ENCODE measurements around the gene ENTPD3.
A peak's percentile ranks its signal among the peaks of the same experiment; 100 is the strongest.

ENTPD3 gene

DNA sequence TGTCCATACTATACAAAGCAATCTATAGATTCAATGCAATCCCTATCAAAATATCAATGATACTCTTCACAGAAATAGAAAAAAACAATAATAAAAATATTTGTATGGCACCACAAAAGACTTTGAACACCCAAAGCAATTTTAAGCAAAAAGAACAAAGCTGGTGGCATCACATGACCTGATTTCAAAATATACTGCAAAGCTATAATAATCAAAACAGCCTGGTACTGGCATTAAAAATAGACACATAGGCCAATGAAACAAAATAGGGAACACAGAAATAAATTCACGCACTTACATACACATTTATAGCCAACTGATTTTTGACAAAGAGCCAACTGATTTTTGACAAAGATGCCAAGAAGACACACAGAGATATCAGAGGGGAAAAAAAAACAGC is 9.2 kb upstream of the ENTPD3 start:
- no peak overlapping the region for H3K27ac ChIP-seq (ENCODE audit: low read depth, low read length)
- no peaks in the 10 kb centered on the region for H3K27me3 ChIP-seq (ENCODE audit: control insufficient read depth, insufficient read depth, low read length)
- no peak overlapping the region for H3K4me3 ChIP-seq (ENCODE audit: low read depth, low read length)
- no peaks in the 10 kb centered on the region for H3K9me3 ChIP-seq (ENCODE audit: control insufficient read depth, insufficient read depth, low read length)
- no peaks in the 10 kb centered on the region for H3K4me1 ChIP-seq (ENCODE audit: control insufficient read depth, insufficient read depth, low read length)
- H3K36me3 ChIP-seq (ENCODE audit: control insufficient read depth, insufficient read depth, low read length) = no peaks in the 10 kb centered on the region
- no peak overlapping the region for H3K9ac ChIP-seq (ENCODE audit: low read depth, low read length)

- Histone ChIP-seq H3K36me3 (ENCODE audit: control insufficient read depth, insufficient read depth, low read length) (no peaks in the 10 kb centered on the region), H3K27me3 (ENCODE audit: control insufficient read depth, insufficient read depth, low read length) (no peaks in the 10 kb centered on the region), H3K27ac (ENCODE audit: low read depth, low read length) (no peak overlapping the region), H3K9ac (ENCODE audit: low read depth, low read length) (no peak overlapping the region), H3K4me1 (ENCODE audit: control insufficient read depth, insufficient read depth, low read length) (no peaks in the 10 kb centered on the region), H3K9me3 (ENCODE audit: control insufficient read depth, insufficient read depth, low read length) (no peaks in the 10 kb centered on the region), H3K4me3 (ENCODE audit: low read depth, low read length) (no peak overlapping the region)
Observed at GRCh38 chr3:40379674-40380306, 7.2 kb upstream of the ENTPD3 start.

GRCh38 chr3:40381904-40382616 is 4.9 kb upstream of the ENTPD3 start:
- H3K27ac ChIP-seq (ENCODE audit: low read depth, low read length) = no peak overlapping the region
- peaks cover 8% of the 10 kb centered on the region for H3K27me3 ChIP-seq (ENCODE audit: control insufficient read depth, insufficient read depth, low read length)
- no peaks in the 10 kb centered on the region for H3K9me3 ChIP-seq (ENCODE audit: control insufficient read depth, insufficient read depth, low read length)
- 0 out of 2 replicates have a peak, but pooled peaks cover 5% of the 10 kb centered on the region for H3K4me1 ChIP-seq (ENCODE audit: control insufficient read depth, insufficient read depth, low read length)
- H3K9ac ChIP-seq (ENCODE audit: low read depth, low read length) = no peak overlapping the region
- H3K36me3 ChIP-seq (ENCODE audit: control insufficient read depth, insufficient read depth, low read length) = no peaks in the 10 kb centered on the region
- H3K4me3 ChIP-seq (ENCODE audit: low read depth, low read length) = no peak overlapping the region

- Histone ChIP-seq H3K4me1 (ENCODE audit: control insufficient read depth, insufficient read depth, low read length) (peaks cover 7% of the 10 kb centered on the region; the same call in 1 of the 2 replicates), H3K4me3 (ENCODE audit: low read depth, low read length) (no peak overlapping the region), H3K36me3 (ENCODE audit: control insufficient read depth, insufficient read depth, low read length) (no peaks in the 10 kb centered on the region), H3K27me3 (ENCODE audit: control insufficient read depth, insufficient read depth, low read length) (peaks cover 13% of the 10 kb centered on the region), H3K9me3 (ENCODE audit: control insufficient read depth, insufficient read depth, low read length) (no peaks in the 10 kb centered on the region), H3K9ac (ENCODE audit: low read depth, low read length) (no peak overlapping the region), H3K27ac (ENCODE audit: low read depth, low read length) (no peak overlapping the region)
Observed at GRCh38 chr3:40382617-40382979, 4.4 kb upstream of the ENTPD3 start.

- Histone ChIP-seq H3K9ac (ENCODE audit: low read depth, low read length) (no peak overlapping the region), H3K4me3 (ENCODE audit: low read depth, low read length) (no peak overlapping the region), H3K27me3 (ENCODE audit: control insufficient read depth, insufficient read depth, low read length) (peaks cover 37% of the 10 kb centered on the region), H3K36me3 (ENCODE audit: control insufficient read depth, insufficient read depth, low read length) (no peaks in the 10 kb centered on the region), H3K27ac (ENCODE audit: low read depth, low read length) (no peak overlapping the region), H3K4me1 (ENCODE audit: control insufficient read depth, insufficient read depth, low read length) (peaks cover 13% of the 10 kb centered on the region; the same call in 1 of the 2 replicates), H3K9me3 (ENCODE audit: control insufficient read depth, insufficient read depth, low read length) (no peaks in the 10 kb centered on the region)
Observed at GRCh38 chr3:40386213-40386612, 771 bp upstream of the ENTPD3 start.

GRCh38 chr3:40387895-40388254 is 891 bp downstream of the ENTPD3 start:
- Histone ChIP-seq H3K4me3 (ENCODE audit: low read depth, low read length) (0 out of 2 replicates have a peak overlapping the region, but pooled peaks have one; percentile 69), H3K9ac (ENCODE audit: low read depth, low read length) (no peak overlapping the region), H3K27me3 (ENCODE audit: control insufficient read depth, insufficient read depth, low read length) (peaks cover 37% of the 10 kb centered on the region), H3K4me1 (ENCODE audit: control insufficient read depth, insufficient read depth, low read length) (peaks cover 13% of the 10 kb centered on the region; the same call in 1 of the 2 replicates), H3K9me3 (ENCODE audit: control insufficient read depth, insufficient read depth, low read length) (no peaks in the 10 kb centered on the region), H3K36me3 (ENCODE audit: control insufficient read depth, insufficient read depth, low read length) (no peaks in the 10 kb centered on the region), H3K27ac (ENCODE audit: low read depth, low read length) (no peak overlapping the region)

- no peak overlapping the region for H3K27ac ChIP-seq (ENCODE audit: low read depth, low read length)
- no peak overlapping the region for H3K4me3 ChIP-seq (ENCODE audit: low read depth, low read length)
- no peaks in the 10 kb centered on the region for H3K36me3 ChIP-seq (ENCODE audit: control insufficient read depth, insufficient read depth, low read length)
- H3K9me3 ChIP-seq (ENCODE audit: control insufficient read depth, insufficient read depth, low read length) = no peaks in the 10 kb centered on the region
- H3K4me1 ChIP-seq (ENCODE audit: control insufficient read depth, insufficient read depth, low read length) = no peaks in the 10 kb centered on the region
- no peaks in the 10 kb centered on the region for H3K27me3 ChIP-seq (ENCODE audit: control insufficient read depth, insufficient read depth, low read length)
- no peak overlapping the region for H3K9ac ChIP-seq (ENCODE audit: low read depth, low read length)
Observed at GRCh38 chr3:40396406-40396805, 9.4 kb downstream of the ENTPD3 start.

DNA sequence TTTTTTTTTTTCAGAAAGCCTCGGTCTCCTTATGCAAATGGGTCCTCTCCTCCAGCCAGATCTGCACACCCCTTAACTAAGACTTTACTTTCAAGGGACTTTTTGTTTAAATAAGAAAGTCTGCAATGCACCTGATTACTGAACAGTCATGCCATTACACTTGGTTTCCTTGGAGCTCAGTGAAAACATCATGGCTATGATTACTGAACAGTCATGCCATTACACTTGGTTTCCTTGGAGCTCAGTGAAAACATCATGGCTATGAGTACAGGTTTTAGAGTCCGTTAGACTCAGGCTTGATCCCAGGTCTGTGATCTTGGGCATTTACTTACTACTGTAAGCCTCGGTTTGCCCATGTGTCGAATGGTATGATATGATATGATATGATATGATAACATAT is 10.1 kb downstream of the ENTPD3 start:
- Histone ChIP-seq H3K27ac (ENCODE audit: low read depth, low read length) (no peak overlapping the region), H3K9ac (ENCODE audit: low read depth, low read length) (no peak overlapping the region), H3K4me1 (ENCODE audit: control insufficient read depth, insufficient read depth, low read length) (no peaks in the 10 kb centered on the region), H3K9me3 (ENCODE audit: control insufficient read depth, insufficient read depth, low read length) (no peaks in the 10 kb centered on the region), H3K4me3 (ENCODE audit: low read depth, low read length) (no peak overlapping the region), H3K36me3 (ENCODE audit: control insufficient read depth, insufficient read depth, low read length) (no peaks in the 10 kb centered on the region), H3K27me3 (ENCODE audit: control insufficient read depth, insufficient read depth, low read length) (no peaks in the 10 kb centered on the region)

DNA sequence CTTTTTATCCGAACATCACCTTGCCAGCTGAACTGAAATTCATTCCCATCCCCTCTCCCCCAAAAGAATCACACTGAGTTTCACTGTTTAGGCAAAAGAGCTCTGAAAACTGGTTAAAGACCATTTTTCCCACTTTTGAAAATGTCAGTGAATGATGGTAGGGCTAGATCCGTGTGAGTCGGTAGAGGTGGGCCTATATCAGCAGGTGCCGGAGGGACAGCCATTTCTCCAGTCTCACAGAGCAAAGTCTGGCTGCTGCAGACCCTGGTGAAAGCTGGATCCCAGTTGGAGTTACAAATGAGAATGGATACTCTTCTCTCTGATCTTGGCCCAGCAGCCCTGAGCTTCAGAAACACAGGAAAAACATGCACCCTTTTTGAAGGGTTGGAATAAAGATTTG is 10.9 kb downstream of the ENTPD3 start:
- Histone ChIP-seq H3K4me1 (ENCODE audit: control insufficient read depth, insufficient read depth, low read length) (no peaks in the 10 kb centered on the region), H3K27me3 (ENCODE audit: control insufficient read depth, insufficient read depth, low read length) (no peaks in the 10 kb centered on the region), H3K4me3 (ENCODE audit: low read depth, low read length) (no peak overlapping the region), H3K36me3 (ENCODE audit: control insufficient read depth, insufficient read depth, low read length) (no peaks in the 10 kb centered on the region), H3K9ac (ENCODE audit: low read depth, low read length) (no peak overlapping the region), H3K9me3 (ENCODE audit: control insufficient read depth, insufficient read depth, low read length) (no peaks in the 10 kb centered on the region), H3K27ac (ENCODE audit: low read depth, low read length) (no peak overlapping the region)

GRCh38 chr3:40398346-40398745 is 11.4 kb downstream of the ENTPD3 start:
- H3K27ac ChIP-seq (ENCODE audit: low read depth, low read length) = no peak overlapping the region
- no peaks in the 10 kb centered on the region for H3K36me3 ChIP-seq (ENCODE audit: control insufficient read depth, insufficient read depth, low read length)
- no peak overlapping the region for H3K9ac ChIP-seq (ENCODE audit: low read depth, low read length)
- H3K27me3 ChIP-seq (ENCODE audit: control insufficient read depth, insufficient read depth, low read length) = no peaks in the 10 kb centered on the region
- no peaks in the 10 kb centered on the region for H3K9me3 ChIP-seq (ENCODE audit: control insufficient read depth, insufficient read depth, low read length)
- H3K4me3 ChIP-seq (ENCODE audit: low read depth, low read length) = no peak overlapping the region
- no peaks in the 10 kb centered on the region for H3K4me1 ChIP-seq (ENCODE audit: control insufficient read depth, insufficient read depth, low read length)

DNA sequence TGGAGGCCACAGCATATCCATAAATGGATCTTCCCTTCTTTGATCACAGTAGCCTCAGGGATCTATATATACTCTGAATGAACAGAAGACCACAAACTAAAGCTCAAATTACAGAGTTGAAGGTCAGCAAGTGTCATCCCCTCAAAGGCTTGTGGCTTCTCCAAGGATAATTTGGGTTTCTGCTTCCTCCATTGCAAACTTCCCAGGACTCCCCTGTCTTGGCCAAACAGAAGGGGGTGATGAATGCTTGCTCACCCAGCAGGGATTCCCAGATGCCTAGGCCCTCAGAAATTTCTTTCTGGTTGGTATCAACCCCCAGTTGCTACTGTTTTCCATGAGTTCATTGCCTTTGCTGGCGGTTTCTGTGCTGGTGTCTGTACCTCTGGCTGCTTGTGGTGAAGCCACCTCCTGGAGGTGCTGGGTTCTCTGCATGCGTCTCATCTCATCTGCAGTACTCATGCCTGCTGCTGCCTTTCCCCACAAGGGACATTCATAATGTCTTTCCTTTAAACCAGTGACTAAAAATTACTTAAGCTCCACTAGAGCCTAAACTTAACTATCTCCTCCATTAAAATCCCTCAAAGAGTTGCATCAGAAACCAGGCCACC is 17.7 kb downstream of the ENTPD3 start:
- H3K9me3 ChIP-seq (ENCODE audit: control insufficient read depth, insufficient read depth, low read length) = no peaks in the 10 kb centered on the region
- H3K27me3 ChIP-seq (ENCODE audit: control insufficient read depth, insufficient read depth, low read length) = no peaks in the 10 kb centered on the region
- no peak overlapping the region for H3K9ac ChIP-seq (ENCODE audit: low read depth, low read length)
- H3K4me3 ChIP-seq (ENCODE audit: low read depth, low read length) = no peak overlapping the region
- no peak overlapping the region for H3K27ac ChIP-seq (ENCODE audit: low read depth, low read length)
- no peaks in the 10 kb centered on the region for H3K36me3 ChIP-seq (ENCODE audit: control insufficient read depth, insufficient read depth, low read length)
- H3K4me1 ChIP-seq (ENCODE audit: control insufficient read depth, insufficient read depth, low read length) = no peaks in the 10 kb centered on the region
